HG03439 (cell line): Measurements from ENCODE around the gene CHAT.

Source experiments
- ATAC-seq: cut with Tn5 transposase; IDR thresholded peaks from one replicate; pipeline ENCODE4 v1.9.1; 2021; ENCODE audit warnings: mild to moderate bottlenecking, moderate library complexity; ENCODE audit not compliant: unreplicated experiment

Gene CHAT

DNA sequence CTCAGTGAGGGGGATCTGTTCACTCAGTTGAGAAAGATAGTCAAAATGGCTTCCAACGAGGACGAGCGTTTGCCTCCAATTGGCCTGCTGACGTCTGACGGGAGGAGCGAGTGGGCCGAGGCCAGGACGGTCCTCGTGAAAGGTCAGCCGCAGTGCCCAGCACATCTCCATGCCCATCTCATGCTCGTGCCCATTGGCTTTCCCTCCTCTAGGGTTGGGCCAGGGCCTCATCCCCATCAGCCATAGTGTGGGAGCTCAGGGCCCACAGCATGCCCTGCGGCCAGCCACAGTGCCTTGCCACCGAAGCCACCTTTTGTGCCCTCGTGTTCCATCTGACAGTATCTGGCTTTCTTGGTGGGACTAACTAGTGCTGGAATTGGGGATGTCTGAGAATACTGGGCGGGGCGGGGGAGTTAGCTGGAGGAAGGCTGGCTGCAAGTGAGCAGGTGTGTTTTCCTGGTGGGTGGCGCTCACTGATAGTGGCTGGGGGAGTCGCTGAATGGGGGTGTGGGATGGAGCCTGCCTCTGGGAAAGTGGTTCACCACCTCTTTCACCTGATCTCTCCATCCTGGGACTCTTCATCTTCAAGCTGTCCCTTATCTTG is 13.9 kb downstream of the CHAT start:
- ATAC-seq = no peak

DNA sequence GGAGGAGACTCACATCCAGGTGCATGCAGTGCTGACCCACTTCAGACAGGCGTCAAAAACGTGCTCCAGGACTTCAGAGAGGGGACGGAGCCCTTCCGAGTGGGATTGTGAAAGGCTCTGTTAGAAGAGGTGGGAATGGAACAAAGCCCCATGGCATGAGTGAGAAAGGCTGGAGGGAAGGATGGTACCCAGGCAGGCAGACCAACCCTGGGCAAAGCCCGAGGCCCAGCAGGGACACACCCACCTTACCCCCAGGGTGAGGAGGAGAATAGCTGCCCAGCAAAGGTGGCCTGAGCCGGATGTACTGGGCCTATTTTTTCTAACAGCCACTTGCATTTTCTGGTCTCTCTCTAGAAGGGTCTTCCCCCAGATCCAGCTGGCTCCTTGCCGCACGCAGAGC is 14.8 kb downstream of the CHAT start:
- no peak for ATAC-seq

- no peak for ATAC-seq
Measured at GRCh38 chr10:49629431-49629881, 15.6 kb downstream of the CHAT start.

DNA sequence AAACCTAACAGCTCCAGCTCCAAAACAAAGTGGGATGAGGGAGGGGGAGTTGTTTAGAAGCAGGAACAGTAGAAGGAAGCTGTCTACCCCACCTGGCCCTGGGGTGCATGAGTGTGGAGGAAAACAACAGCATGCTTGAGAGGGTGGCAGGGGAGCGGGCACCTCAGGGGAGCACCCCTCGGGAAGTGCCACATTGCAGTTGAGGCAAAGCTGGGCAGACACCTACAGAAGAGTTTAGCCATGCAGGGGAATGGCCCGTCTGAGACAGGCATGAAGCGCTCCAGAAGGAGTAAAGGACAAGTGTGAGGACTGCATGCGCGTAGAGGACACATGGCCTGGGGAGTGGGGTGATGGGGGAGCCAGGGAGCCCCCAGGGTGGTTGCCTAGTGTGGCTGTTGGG is 18.1 kb downstream of the CHAT start:
- ATAC-seq = no peak

DNA sequence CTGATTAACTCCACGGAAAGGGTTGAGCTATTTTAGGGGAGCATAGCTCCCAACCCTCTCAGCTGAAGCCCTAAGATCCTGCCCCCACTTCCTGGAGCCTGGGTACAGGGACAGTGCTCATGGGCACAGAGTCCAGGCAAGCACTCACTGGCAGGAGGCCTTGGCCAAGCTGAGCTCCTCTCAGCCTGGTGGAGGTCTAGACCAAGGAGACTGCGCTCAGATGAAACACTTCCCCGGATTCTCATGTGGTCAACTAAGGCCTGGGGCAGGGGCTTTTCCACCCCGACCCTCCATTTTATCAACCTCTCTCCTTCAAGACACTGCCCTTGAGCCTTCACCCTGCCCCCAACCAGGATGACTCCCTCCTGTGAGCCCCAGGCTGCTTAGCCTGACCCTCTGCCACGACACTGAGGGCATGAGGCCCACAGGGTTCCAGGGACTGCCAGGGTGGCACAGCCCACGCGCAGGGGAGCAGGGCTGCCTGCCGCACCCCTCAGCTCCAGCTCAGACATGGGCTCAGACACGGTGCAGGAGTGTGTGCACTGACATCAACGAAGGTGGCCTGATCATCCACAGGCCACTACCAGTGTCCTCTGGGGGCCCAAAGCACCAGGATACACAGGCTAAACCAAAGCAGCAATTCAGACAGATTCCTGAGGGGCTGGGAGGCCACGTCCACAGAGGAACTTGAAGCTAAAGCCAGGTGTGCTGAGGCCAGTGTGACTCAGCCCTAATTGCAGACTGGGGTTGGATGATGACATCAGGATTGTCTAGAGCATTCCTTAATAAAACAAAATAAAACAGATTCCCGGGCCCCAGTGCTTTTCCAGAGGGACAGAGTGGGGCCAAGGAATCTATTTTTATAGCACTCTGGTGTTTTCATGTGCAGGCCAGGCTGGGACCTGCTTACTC is 18.8 kb downstream of the CHAT start:
- ATAC-seq = no peak

GRCh38 chr10:49633327-49634068 is 19.7 kb downstream of the CHAT start:
- ATAC-seq = no peak

GRCh38 chr10:49634069-49634660 is 20.3 kb downstream of the CHAT start:
- no peak for ATAC-seq

DNA sequence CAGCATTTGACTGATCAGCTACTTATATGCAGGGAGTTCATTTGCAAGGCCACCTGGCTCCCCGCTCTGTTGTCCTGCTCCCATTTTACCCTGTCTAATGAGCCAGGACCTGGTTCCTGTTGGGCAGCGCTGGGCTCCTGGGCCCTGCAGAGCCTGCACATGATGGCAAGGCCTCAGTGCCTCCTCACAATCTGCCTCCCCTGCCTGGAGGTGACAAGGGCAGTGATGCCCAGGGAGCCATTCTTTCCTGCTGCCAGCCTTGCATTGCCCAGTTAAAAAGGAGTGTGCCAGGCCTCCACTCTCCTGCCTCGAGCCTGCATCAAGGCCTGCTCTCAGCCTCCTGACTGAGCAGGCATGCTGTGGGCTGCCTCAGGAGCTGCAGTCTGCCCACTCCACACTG is 28.5 kb downstream of the CHAT start:
- no peak for ATAC-seq

- no peak for ATAC-seq
Measured at GRCh38 chr10:49643241-49644034, 29.6 kb downstream of the CHAT start.

GRCh38 chr10:49644035-49644646 is 30.3 kb downstream of the CHAT start:
- no peak for ATAC-seq

DNA sequence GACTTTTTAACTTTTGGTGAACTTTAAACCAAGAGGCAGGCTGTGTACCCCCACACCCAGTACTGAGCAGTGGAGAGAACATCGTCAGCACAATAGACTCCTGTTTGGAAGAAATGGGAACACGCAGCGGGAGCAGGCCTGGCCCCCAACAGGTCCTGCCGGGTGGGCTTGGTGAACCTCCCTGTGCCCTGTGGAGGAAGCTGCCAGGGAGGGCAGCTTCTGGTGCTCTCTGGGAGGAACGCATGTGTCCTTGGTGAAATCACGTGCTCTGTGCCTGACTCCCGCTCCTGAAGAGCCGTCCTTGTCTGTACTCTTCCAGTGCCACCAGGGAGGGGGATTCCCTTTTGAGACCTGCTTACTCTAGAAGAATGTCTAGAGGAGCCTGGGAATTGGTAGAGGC is 31.6 kb downstream of the CHAT start:
- ATAC-seq = no peak

- no peak for ATAC-seq
Measured at GRCh38 chr10:49645871-49646870, 32.3 kb downstream of the CHAT start.

DNA sequence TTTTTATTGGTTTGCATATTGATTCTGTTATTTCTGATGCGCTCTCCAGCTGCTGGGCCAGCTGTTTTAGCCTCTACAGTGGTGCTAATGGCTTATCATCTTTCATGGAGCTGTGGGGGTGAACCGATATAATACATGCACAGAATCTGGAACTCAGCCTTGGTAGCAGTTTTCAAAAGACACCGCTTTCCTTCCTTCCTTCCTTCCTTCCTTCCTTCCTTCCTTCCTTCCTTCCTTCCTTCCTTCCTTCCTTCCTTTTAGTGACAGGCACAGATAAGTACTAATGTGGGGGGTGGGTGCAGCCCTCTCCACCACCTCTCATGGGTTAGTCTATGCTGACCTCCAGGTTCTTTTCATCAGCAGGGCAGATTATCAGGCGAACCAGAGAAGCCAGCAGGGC is 33.7 kb downstream of the CHAT start:
- ATAC-seq = no peak

DNA sequence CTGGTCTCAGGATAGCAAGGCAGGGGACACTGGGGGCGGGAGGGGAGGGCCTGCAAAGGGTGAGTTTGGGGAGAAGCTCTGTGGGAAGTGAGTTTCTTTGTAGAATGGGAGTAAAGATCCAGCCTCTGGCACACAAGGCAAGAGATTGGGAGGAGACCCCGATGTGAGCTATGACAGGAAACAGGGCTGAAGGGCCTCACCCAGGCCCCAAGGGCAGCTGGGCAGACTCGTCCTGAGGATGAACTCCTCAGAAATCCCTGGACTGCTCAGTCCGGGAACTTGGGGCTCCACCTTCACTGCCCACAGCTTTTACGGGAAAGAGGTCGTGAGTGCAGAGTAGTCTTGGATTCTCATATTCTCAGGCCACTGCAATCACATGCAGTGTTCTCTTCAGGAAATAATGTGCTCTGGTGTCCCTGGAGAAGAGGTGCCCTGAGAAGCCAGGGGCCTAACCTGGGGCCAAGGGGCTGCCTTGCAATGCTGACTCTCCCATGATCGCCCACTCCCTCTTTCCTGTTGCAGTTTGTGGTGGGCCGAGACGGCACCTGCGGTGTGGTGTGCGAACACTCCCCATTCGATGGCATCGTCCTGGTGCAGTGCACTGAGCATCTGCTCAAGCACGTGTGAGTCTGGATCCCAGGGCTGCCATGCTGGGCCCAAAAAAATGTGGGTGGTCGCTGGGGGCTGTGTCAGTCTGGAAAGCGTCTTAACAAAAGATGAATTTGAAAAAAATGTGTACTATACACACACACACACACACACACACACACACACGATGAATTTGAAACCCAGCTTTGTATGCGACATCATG is 34.4 kb downstream of the CHAT start:
- no peak for ATAC-seq

DNA sequence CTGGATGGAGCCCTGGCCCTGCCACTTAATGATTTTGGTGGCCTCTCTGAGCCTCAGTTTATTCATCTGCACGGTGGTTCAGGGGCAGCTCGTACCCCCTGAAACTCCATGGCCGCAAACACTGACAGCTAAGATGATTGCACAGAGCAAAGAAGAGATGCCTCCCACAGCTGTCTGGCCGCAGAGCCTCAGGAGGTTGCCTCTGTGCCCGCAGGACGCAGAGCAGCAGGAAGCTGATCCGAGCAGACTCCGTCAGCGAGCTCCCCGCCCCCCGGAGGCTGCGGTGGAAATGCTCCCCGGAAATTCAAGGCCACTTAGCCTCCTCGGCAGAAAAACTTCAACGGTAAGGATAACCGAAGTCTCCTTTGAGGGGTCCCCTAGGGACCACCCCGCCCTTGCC is 35.5 kb downstream of the CHAT start:
- ATAC-seq = no peak

- no peak for ATAC-seq
Measured at GRCh38 chr10:49649936-49650723, 36.3 kb downstream of the CHAT start.

- no peak for ATAC-seq
Measured at GRCh38 chr10:49650724-49651034, 36.8 kb downstream of the CHAT start.
